Measurements from ENCODE around the gene KREMEN1. TPM values are rescaled to one million over a fixed set of nuclear protein-coding genes. Genes with fewer than 3 reads are reported as not detected.

KREMEN1 gene
- polyA plus RNA-seq, 1 of the 3 experiments (the other 2 are of a cell fraction): 10.0 TPM

GRCh38 chr22:29030618-29031226, 42.1 kb upstream of the KREMEN1 start:
- Histone ChIP-seq H2AFZ (ENCODE audit: low read depth) (peak overlapping the region; percentile 75), H3K27me3 (ENCODE audit: insufficient read depth) (no peaks in the 10 kb centered on the region), H3K9ac (peak overlapping the region; percentile 80), H3K79me2 (ENCODE audit: insufficient read depth) (peaks cover 29% of the 10 kb centered on the region; the same call in 1 of the 2 replicates), H3K9me3 (no peaks in the 10 kb centered on the region), H3K4me2 (peak overlapping the region; percentile 80), H3K4me1 (ENCODE audit: control insufficient read depth in 1 of 2, insufficient read depth in 2 of 2, low read depth in 1 of 2, low read length in 1 of 2) (peaks cover 22 to 32% of the 10 kb centered on the region in 2 experiments), H3K9me2 (no peaks in the 10 kb centered on the region), H3K36me3 (replicated peaks in 1 of 2; ENCODE audit: control insufficient read depth in 1 of 2, insufficient read depth in 2 of 2, low read length in 1 of 2) (no peaks in the 10 kb centered on the region), H4K20me1 (ENCODE audit: insufficient read depth) (no peaks in the 10 kb centered on the region), H3K4me3 (ENCODE audit: low read depth in 2 of 2, low read length in 1 of 2) (peak overlapping the region; percentile 46 to 54), H3F3A (replicated peaks; ENCODE audit: insufficient read depth) (peaks cover 21% of the 10 kb centered on the region), H3K27ac (ENCODE audit: low read depth in 2 of 2, low read length in 1 of 2) (peak overlapping the region; percentile 86 to 99)
- DNase-seq: peak; percentile 94
- ChIA-PET POLR2A (interaction anchor here (0.9 to 1.3 kb wide), 3 partner anchors 16 to 148 kb away, joined by 3 to 4 read pairs (median 3); partner anchors contain the start of gene ZNRF3), CTCF (interaction anchor here (0.6 to 3.9 kb wide), 8 partner anchors 9 to 430 kb away, joined by 3 to 20 read pairs (median 3); no protein-coding TSS in a partner anchor)
- TF ChIP-seq MXI1 (IDR thresholded peaks at IDR 0.05; ENCODE audit: low read depth, low read length) (0 out of 2 replicates have a peak, but pooled peaks have one; percentile 16), EP300 (IDR thresholded peaks at IDR 0.05; ENCODE audit: borderline replicate concordance in 1 of 2, low read depth in 1 of 2, low read length in 1 of 2) (peak in 1 of 2 experiments; percentile 50; a peak in 1 of 4 replicates), PBX3 (IDR thresholded peaks at IDR 0.05) (peak; percentile 58; the same call in 1 of the 2 replicates), ZBTB33 (IDR thresholded peaks at IDR 0.05; ENCODE audit: borderline replicate concordance, low read depth) (0 out of 2 replicates have a peak, but pooled peaks have one; percentile 27), NRF1 (IDR thresholded peaks at IDR 0.05; ENCODE audit: low read depth, low read length) (no peak), JUND (IDR thresholded peaks at IDR 0.05) (peak; percentile 64; the same call in 1 of the 2 replicates), MAX (IDR thresholded peaks at IDR 0.05; ENCODE audit: low read depth) (no peak), ELF1 (IDR thresholded peaks at IDR 0.05) (0 out of 2 replicates have a peak, but pooled peaks have one; percentile 17), FOXM1 (IDR thresholded peaks at IDR 0.05; ENCODE audit: low read depth) (0 out of 2 replicates have a peak, but pooled peaks have one; percentile 15), NFIC (IDR thresholded peaks at IDR 0.05; ENCODE audit: borderline replicate concordance) (peak; percentile 98), TCF12 (IDR thresholded peaks at IDR 0.05) (peak; percentile 66), RFX5 (IDR thresholded peaks at IDR 0.05; ENCODE audit: low read length) (no peak), TAF1 (IDR thresholded peaks at IDR 0.05; ENCODE audit: borderline replicate concordance, low read depth, low read length) (peak; percentile 39; the same call in 1 of the 2 replicates), RCOR1 (IDR thresholded peaks at IDR 0.05; ENCODE audit: low read length) (0 out of 2 replicates have a peak, but pooled peaks have one; percentile 34), FOSL2 (IDR thresholded peaks at IDR 0.05; ENCODE audit: borderline replicate concordance, low read depth) (peak; percentile 32; the same call in 1 of the 2 replicates), SMC3 (IDR thresholded peaks at IDR 0.05; ENCODE audit: low read depth, low read length) (no peak), MEF2A (IDR thresholded peaks at IDR 0.05; ENCODE audit: borderline replicate concordance, low read depth) (0 out of 2 replicates have a peak, but pooled peaks have one; percentile 19), RXRA (IDR thresholded peaks at IDR 0.05; ENCODE audit: borderline replicate concordance, low read depth) (peak; percentile 70; the same call in 1 of the 2 replicates), FOXJ3 (CRISPR knock-in tag; IDR thresholded peaks at IDR 0.05) (0 out of 2 replicates have a peak, but pooled peaks have one; percentile 32)
- WGBS (ENCODE audit: low lambda C conversion rate): 3% methylated on average over 6 of the region's 32 CpGs
